Right atrium auricular region (tissue), 2 donors: ENCODE data around the gene GPX6. TPM values are rescaled to one million over a fixed set of nuclear protein-coding genes. Genes with fewer than 3 reads are reported as not detected.

Experiments used
- DNase-seq: peaks from one replicate; pipeline ENCODE4 v3.0.0-alpha.2; 2019; ENCODE audit warnings: low spot score
- H3K27ac ChIP-seq, 2 donors: fragments of 200-600 bp; sonication (generic); 1 replicate in 1 of 2; 2 replicates in 1 of 2; pipeline ENCODE4 v1.5.1; 2016 to 2019
- H3K27me3 ChIP-seq, 2 donors: fragments of 200-600 bp; sonication (generic); one replicate each; pipeline versions ENCODE4 v1.5.1 to v1.6.0; 2017 to 2019
- H3K36me3 ChIP-seq: fragments of 200-600 bp; sonication (generic); one replicate; pipeline ENCODE4 v1.5.1; 2016
- H3K4me1 ChIP-seq, 2 donors: fragments of 200-600 bp; sonication (generic); one replicate each; pipeline versions ENCODE4 v1.5.1 to v1.6.0; 2017 to 2019
- H3K4me3 ChIP-seq, 2 donors: fragments of 200-600 bp; sonication (generic); 1 replicate in 1 of 2; 2 replicates in 1 of 2; pipeline ENCODE4 v1.5.1; 2017 to 2019; ENCODE audit warnings: mild to moderate bottlenecking in 1 of 2, moderate library complexity in 1 of 2
- H3K9me3 ChIP-seq, 2 donors: fragments of 200-600 bp; sonication (generic); one replicate each; pipeline ENCODE4 v1.5.1; 2019
- CTCF ChIP-seq, 2 donors: fragments of 200-600 bp; sonication (generic); IDR thresholded peaks; one replicate each; pipeline ENCODE4 v1.5.1; 2019; ENCODE audit warnings: antibody characterized with exemption in 2 of 2
- total RNA-seq, 2 donors: library from RNA; depleted of rRNA; stranded (reverse); fragments of >200 nt; gene quantifications; one replicate each; pipeline ENCODE4 v1.1.0, GENCODE V29; 2016

The GPX6 gene
- total RNA-seq, 2 donors from 2014 or later: not detected

DNA sequence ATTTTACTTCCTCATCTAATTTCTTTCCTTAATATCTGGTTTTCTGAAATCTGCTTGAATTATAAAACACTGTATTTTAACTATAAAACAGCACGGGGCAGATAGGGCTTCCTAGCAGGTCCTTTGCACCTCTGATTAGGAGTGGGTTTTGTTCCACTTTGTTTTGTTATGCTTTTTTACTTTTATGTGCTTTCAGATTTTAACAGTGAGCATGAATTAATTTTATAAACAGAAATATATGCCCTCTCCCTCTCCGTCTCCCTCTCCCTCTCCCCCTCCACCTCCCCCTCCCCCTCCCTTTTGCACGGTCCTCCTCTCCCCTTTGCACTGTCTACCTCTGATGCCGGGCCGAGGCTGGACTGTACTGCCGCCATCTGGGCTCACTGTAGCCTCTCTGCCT lies 14.3 kb downstream of the GPX6 start:
- H3K27me3 ChIP-seq: no peaks in the 10 kb centered on the region
- H3K9me3 ChIP-seq: no peaks in the 10 kb centered on the region
- no peak overlapping the region for H3K4me3 ChIP-seq
- TF ChIP-seq CTCF (IDR thresholded peaks at IDR 0.05): no peak
- H3K36me3 ChIP-seq: no peaks in the 10 kb centered on the region
- H3K27ac ChIP-seq: no peak overlapping the region
- DNase-seq: no peak
- H3K4me1 ChIP-seq: no peaks in the 10 kb centered on the region

- no peaks in the 10 kb centered on the region for H3K27me3 ChIP-seq
- H3K27ac ChIP-seq: no peak overlapping the region
- H3K9me3 ChIP-seq: no peaks in the 10 kb centered on the region
- no peaks in the 10 kb centered on the region for H3K36me3 ChIP-seq
- no peak overlapping the region for H3K4me3 ChIP-seq
- TF ChIP-seq CTCF (IDR thresholded peaks at IDR 0.05): no peak
- no peaks in the 10 kb centered on the region for H3K4me1 ChIP-seq
- no peak for DNase-seq
These were observed 17.7 kb downstream of the GPX6 start for GRCh38 chr6:28497893-28498292.

GRCh38 chr6:28497306-28497705 lies 18.3 kb downstream of the GPX6 start:
- TF ChIP-seq CTCF (IDR thresholded peaks at IDR 0.05): no peak
- Histone ChIP-seq H3K36me3 (no peaks in the 10 kb centered on the region), H3K27me3 (no peaks in the 10 kb centered on the region), H3K27ac (no peak overlapping the region), H3K9me3 (no peaks in the 10 kb centered on the region), H3K4me1 (no peaks in the 10 kb centered on the region), H3K4me3 (no peak overlapping the region)
- no peak for DNase-seq

DNA sequence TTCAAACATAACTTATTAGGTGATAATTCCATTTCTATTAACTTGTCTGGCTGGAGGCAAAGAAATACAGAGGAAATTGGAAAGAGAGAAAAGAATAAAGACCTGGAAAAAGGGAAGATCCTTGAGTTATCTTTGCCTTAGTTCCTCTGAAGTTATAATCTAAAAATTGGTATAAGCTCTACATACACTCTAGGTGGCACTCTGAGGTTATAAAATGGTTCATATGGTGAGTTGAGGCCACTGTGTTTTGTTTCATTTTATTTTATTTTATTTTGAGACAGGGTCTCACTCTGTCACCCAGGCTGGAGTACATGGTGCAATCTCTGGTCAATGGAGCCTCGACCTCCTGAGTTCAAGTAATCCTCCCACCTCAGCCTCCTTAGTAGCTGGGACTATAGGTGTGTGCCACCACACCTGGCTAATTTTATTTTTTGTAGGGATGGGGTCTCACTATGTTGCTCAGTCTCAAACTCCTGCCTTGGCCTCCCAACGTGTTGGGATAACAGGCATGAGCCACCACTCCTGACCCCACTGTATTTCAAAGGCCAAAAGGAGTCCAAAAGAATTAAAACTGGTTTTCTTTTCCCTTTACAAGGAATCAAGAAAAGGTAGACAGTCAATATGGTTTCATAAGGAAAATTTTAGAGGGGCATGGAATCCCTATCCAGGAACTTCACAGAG lies 19.4 kb downstream of the GPX6 start:
- no peaks in the 10 kb centered on the region for H3K36me3 ChIP-seq
- H3K27ac ChIP-seq: no peak overlapping the region
- H3K9me3 ChIP-seq: no peaks in the 10 kb centered on the region
- H3K27me3 ChIP-seq: no peaks in the 10 kb centered on the region
- DNase-seq: no peak
- TF ChIP-seq CTCF (IDR thresholded peaks at IDR 0.05): no peak
- no peaks in the 10 kb centered on the region for H3K4me1 ChIP-seq
- no peak overlapping the region for H3K4me3 ChIP-seq

DNA sequence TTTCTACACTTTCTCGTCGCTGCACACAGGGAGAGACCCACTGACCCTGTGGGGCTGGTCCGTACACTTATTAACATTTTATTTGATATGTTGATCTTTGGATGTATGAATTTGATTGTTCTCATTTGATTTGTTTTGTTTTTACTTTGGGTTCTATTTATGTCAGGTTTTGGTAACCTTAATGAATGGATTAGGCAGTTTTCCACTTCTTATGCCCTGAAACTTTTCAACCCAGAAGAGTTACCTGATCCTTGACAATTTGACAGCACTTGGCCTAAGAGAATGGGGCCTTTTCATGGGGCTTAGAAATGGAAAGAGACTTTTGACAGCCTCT lies 23.6 kb downstream of the GPX6 start:
- Histone ChIP-seq H3K4me1 (no peaks in the 10 kb centered on the region), H3K27ac (no peak overlapping the region), H3K9me3 (no peaks in the 10 kb centered on the region), H3K27me3 (no peaks in the 10 kb centered on the region), H3K36me3 (no peaks in the 10 kb centered on the region), H3K4me3 (no peak overlapping the region)
- DNase-seq: no peak
- TF ChIP-seq CTCF (IDR thresholded peaks at IDR 0.05): no peak
